Colon (tissue), 2 donors: ENCODE results near the gene WASF3.
"Not testable (repeated sequence)": the region's sequence is repeated elsewhere in the genome, so short reads cannot be mapped to it uniquely, and the experiment has no call there.

Experiments used
- FAIRE-seq: peaks from 2 replicates; lab custom pipeline; 2012; peaks lifted over from hg19 to GRCh38; lab: Jason Lieb, UNC
- donor health status: control.
- donor health status: control.

The WASF3 gene

DNA sequence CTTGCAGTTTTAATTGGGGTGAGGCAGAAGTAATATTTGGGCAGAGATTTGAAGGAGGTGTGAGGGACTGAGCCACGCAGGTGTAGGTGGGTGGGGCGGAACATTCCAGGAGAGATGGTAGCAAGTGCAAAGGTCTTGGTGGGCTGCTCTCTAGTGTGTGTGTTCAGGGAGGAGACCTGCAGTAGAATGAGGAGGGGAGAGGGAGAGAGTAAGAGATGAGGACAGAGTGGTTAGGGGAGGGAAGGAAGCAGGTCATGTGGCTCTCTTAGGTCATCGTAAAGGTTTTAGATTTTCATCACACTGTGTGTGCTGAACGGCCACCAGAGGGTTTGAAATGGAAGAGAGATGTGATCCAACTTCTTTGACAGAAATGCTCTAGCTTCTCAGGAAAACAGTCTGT, 33.5 kb downstream of the WASF3 start:
- no peak for FAIRE-seq

GRCh38 chr13:26591672-26592071, 34.2 kb downstream of the WASF3 start:
- no peak for FAIRE-seq

DNA sequence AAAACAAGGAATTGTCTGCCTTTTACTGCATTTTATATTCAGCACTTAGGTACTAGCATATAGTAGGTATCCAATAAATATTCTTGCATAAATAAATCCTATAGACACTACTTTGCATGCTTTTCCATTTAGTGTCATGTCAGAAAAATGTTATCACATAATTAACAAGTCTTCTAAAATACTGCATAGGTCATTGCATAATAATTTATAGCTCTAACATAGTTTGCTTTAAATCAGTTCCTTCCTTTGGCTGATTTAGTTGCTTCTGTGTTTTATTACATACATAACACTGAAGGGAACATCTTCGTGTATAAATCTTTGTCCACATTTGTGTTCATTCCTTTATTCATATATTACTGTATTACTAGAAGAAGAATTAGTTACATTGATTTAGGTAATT, 36.2 kb downstream of the WASF3 start:
- FAIRE-seq, result no peak

- no peak for FAIRE-seq
These were observed 36.9 kb downstream of the WASF3 start for GRCh38 chr13:26594363-26594762.

- no peak for FAIRE-seq
These were observed 39.0 kb downstream of the WASF3 start for GRCh38 chr13:26596458-26596857.

GRCh38 chr13:26599403-26599802, 41.9 kb downstream of the WASF3 start:
- FAIRE-seq, result no peak

DNA sequence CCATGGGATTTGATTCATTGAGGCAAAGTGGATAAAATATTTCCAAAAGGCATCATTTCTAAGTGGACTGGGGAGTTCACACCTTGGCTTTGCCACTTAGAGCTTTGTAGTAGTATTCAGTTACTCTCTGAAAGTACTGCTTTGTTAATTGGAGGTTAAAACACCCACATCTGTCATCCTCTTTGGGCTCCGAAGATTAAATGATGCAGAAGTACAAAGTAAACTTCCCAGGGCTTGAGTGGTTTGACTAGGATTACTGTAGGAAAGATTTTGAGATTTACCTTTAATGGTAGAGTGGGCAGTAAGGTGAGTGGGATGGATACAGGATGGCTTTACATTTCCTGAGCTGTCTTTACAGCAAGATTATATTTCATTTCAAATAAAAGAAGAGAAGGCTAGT, 42.4 kb downstream of the WASF3 start:
- FAIRE-seq, result no peak

GRCh38 chr13:26600343-26600742, 42.9 kb downstream of the WASF3 start:
- no peak for FAIRE-seq

- no peak for FAIRE-seq
These were observed 44.2 kb downstream of the WASF3 start for GRCh38 chr13:26601669-26602068.

DNA sequence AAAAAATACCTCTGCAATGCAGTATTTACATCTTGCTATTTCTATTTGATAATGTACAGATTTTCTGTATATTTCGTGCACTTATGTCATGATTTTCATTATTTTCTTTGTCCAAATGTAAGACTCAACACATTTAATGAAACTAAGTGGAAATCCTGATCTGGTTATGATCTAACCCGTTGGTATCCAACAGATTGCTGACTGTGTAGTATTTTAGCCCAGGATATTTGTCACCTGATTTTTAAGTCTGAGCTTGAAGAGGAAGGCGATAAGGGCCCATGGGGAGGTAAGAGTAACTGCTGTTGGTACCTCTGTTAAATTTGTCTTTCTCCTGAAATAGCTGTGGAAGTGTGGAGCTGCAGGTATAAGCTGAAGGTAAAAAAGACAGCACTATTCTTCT, 45.3 kb downstream of the WASF3 start:
- FAIRE-seq, result no peak

DNA sequence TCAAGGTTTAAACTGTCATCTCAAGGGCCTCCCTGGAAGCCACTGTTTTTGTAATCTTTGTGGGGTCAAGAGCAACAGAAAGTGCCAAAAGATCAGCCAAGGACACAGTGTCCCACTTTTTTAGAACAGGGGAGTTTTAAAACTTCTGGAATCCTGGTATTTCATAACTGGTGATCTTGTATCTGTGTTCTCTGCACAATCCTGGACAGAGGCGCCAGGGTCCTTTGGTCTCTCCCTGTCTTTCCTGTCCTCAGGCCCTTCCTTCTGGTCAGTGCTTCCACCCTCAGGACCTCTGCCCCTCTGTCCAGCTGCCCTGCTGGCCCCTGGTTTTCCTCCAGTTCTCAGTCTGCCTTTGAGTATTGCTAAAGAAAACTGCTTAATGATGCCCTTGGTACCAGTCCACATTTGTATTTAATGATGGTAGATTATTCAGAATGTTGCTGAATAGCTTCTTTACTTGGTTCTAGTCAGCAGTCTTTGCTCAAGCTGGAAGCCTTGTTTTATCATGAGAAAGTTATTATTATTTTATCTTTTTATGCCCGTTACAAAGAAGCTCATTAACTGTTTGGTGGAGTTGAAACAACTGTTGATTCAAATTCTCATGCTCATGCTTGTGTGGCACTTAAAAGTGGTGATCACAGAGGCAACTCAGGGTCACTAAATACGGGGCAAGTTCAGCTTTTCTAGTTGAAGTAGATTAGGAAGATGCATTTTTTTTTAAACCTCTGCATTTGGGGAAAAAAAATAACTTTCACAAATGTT, 47.5 kb downstream of the WASF3 start:
- FAIRE-seq, result no peak

DNA sequence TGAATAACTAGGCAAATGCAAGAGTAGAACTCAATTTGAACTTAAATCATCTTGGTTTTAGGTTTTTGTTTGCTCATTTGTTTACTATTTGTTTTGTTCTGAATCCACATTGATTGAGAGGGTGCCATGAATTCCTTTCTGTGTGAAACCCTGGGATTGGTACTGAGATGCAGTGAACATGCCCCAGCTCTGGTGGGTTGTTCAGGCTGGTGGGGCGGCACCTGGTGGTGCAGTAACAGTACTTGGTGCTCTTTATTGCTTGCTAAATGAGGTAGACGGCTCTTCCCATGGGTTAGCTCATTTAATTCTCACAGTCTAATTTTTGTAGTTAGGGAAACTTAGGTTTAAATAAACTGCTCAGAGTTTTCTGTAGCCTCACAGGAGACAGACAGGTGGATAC, 48.4 kb downstream of the WASF3 start:
- FAIRE-seq, result no peak

DNA sequence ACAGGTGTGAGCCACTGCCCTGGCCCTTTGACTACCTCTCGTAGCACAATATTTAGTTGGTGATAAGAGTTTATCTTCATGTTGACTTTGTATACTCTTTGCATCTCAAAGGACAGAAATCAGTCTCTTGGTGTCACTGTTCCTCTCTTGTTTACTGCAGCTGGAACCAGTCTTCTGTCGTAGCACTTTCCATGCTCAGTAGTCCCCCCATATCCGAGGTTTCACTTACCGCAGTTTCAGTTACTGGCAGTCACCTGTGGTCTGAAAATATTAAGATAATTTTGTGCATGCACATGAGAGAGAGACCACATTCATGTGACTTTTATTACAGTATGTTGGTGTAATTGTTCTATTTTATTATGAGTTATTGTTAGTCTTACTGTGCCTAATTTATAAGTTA, 49.1 kb downstream of the WASF3 start:
- no peak for FAIRE-seq

DNA sequence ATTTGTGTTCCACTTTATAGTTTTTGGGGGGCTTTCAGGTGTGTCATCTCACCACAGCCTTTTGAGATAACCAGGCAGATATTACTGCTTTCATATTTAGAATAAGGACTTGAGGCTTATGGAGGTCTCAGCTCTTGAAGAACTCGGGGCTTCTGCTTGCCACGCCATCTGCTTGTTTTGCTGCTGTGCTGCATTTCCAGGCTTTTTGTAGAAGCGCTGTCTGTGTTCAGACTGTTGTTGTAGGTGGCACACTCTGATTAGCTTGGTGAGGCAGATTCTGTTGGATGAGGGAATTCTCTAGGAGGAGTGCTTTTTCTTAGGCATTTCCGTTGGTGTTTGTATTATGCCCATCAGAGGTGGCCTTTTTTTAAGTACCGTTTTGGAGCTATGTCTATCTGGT, 57.2 kb downstream of the WASF3 start:
- FAIRE-seq, result no peak

DNA sequence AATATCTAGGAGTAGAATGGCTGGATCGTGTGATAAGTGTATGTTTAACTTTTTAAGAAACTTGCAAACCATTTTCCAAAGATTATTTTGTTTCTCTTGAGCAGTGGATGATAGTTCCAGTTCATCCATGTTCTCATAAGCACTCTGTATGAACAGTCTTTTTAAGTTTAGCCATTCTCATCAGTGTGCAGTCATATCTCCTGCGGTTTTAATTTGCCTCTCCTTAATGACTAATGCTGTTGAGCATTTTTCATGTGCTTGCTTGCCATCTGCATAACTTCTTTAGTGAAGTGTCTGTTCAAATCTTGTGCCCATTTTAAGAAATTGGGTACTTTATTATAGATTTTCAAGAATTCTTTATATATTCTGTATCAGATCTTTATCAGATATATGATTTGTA, 58.6 kb downstream of the WASF3 start:
- FAIRE-seq, result no peak

GRCh38 chr13:26618726-26619125, 61.2 kb downstream of the WASF3 start:
- FAIRE-seq, result no peak

DNA sequence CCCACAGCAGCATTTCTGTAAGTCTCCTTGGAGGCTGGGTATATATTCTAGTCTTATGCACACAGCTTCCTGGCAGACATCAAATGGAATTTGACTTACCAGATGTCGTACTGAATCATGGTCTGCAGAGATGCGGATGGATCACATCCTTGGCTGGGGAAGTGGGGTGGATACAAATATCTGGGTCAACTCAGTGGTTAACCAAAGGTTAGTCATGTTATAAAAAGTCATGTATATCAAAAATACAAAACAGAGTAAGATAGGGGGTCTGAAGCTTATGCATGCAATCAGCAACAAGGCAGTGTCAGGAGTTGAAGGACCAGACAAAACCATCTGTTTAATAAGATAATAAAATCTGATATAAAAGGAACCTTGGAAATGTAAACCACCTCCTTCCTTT, 61.9 kb downstream of the WASF3 start:
- FAIRE-seq, result no peak

GRCh38 chr13:26621731-26622401, 64.4 kb downstream of the WASF3 start:
- no peak for FAIRE-seq

DNA sequence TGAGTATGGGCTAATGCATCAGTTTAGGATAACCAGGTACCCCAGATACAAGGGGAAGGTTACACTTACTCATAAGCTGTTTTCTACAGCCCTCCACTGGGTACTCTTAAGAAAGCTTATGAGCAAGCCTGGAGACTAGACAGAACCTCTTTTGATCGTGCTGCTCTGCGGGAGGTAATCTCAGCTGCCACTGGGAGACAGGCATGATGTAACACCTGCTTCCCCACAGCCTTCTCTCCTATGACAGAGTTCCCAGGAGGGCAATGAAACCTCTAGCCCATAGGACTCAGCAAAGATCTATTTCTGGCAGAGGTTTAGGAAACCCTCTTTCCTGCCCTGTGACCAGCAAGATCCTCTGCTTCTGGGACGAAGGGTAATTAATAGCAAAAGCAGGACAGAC, 65.6 kb downstream of the WASF3 start:
- FAIRE-seq, result no peak

- FAIRE-seq, result no peak
These were observed 67.1 kb downstream of the WASF3 start for GRCh38 chr13:26624572-26624971.

- no peak for FAIRE-seq
These were observed 68.8 kb downstream of the WASF3 start for GRCh38 chr13:26626271-26626670.

DNA sequence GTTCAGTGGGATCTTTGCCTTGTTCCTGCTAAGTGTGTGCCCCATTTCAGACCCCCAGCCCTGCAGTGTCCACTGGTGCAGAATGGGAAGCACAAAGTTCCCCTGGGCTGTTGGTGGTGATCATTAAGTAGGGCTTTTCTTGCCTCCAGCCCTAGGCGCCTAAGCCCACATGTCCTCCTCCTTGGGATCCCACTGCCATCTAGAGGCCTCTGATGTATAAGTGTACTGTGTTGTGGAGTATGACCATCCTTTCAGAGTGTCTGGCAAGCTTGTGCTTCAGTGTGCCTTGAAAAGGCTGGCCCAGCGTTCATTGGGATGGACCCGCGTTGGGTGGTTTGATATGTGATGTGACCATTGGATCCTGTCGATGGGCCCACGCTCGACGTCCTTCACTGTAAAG, 71.2 kb downstream of the WASF3 start:
- no peak for FAIRE-seq

DNA sequence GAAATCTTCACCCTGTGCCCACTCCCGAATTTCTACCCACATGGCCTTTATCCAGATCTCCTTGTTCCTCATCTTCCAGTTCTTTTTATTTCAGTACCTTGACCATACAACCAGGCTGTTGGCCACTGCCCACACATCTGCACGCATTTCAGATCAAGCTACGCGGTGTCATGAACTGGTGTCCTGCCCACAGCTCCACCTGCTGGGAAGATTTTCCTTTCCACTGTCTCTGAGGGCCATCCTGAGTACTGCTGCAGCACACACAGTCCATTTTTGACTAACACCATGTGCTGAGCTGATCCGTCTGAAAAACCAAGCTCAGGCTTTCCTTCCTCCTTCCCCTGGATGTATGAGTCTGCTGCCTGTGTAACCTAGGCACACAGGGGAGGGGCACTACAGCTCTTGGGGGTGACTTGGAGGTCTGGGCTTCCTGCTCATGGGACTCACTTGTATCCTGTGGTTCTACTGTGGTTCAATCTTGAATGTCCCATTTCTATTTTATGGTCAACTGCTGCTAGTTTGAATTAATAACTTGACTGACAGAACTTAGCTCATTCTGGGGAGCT, 71.9 kb downstream of the WASF3 start:
- FAIRE-seq, result no peak

DNA sequence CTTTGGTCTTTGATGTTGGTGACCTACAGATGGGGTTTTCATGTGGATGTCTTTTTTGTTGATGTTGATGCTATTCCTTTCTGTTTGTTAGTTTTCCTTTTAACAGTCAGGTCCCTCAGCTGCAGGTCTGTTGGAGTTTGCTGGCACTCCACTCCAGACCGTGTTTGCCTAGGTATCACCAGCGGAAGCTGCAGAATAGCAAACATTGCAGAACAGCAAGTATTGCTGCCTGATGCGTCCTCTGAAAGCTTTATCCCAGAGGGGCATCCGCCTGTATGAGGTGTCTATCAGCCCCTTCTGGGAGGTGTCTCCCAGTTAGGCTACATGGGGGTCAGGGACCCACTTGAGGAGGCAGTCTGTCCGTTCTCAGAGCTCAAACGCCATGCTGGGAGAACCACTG, 78.2 kb downstream of the WASF3 start:
- not testable (repeated sequence) for FAIRE-seq
